IMR-90 (cell line): Measurements from ENCODE around the gene ERCC8. TPM values are rescaled to one million over a fixed set of nuclear protein-coding genes. Genes with fewer than 3 reads are reported as not detected.

Experiments used
- ATAC-seq: fragments of 200-7000 bp; cut with Tn5 transposase; 2 replicates; pipeline ENCODE4 v1.9.1; 2020; ENCODE audit warnings: low read depth, mild to moderate bottlenecking, moderate library complexity
- BruUV-seq: library from RNA; stranded (reverse); fragments of 400-500 nt; replicated peaks from 2 replicates; lab custom pipeline; 2021; lab: Mats Ljungman, UMichigan
- CTCF ChIA-PET: fragments of 300-600 bp; formaldehyde crosslinking; extraction: SDS; loops from one replicate; lab custom pipeline; 2021; ENCODE audit warnings: antibody characterized with exemption; lab: Yijun Ruan, JAX
- POLR2A ChIA-PET: fragments of 300-600 bp; sonication (Branson Sonifier 250); formaldehyde crosslinking; loops from one replicate; lab custom pipeline; 2022; ENCODE audit warnings: antibody characterized with exemption; ENCODE audit not compliant: unreplicated experiment; lab: Charles Lee
- DNase-seq: peaks from one replicate; pipeline ENCODE4 v3.0.0; 2013
- H2AFZ ChIP-seq: replicated peaks from 2 replicates; pipeline ENCODE3; 2013; ENCODE audit warnings: low read length, mild to moderate bottlenecking; ENCODE audit not compliant: poor library complexity
- H2AK5ac ChIP-seq: 2 replicates; pipeline ENCODE4 v1.6.1; 2013; ENCODE audit warnings: low read depth, low read length, inconsistent platforms
- H2AK9ac ChIP-seq: replicated peaks from 2 replicates; pipeline ENCODE3; 2013; ENCODE audit warnings: mild to moderate bottlenecking, low read depth, low read length, moderate library complexity; ENCODE audit not compliant: poor library complexity
- H2BK120ac ChIP-seq: 2 replicates; pipeline ENCODE4 v1.6.1; 2013; ENCODE audit warnings: low read depth, low read length, inconsistent platforms
- H2BK15ac ChIP-seq: 3 replicates; pipeline ENCODE4 v1.6.1; 2013; ENCODE audit warnings: low read depth, low read length, inconsistent platforms
- H2BK20ac ChIP-seq: 2 replicates; pipeline ENCODE4 v1.6.1; 2013; ENCODE audit warnings: low read depth, mild to moderate bottlenecking, inconsistent platforms, low read length, moderate library complexity
- H2BK5ac ChIP-seq: 2 replicates; pipeline ENCODE4 v1.6.1; 2013; ENCODE audit warnings: mild to moderate bottlenecking, low read depth, low read length, inconsistent platforms; ENCODE audit not compliant: poor library complexity, severe bottlenecking
- H3K14ac ChIP-seq: replicated peaks from 2 replicates; pipeline ENCODE4 v1.6.1; 2013; ENCODE audit warnings: low read depth, low read length, inconsistent platforms
- H3K18ac ChIP-seq: 2 replicates; pipeline ENCODE4 v1.6.1; 2013; ENCODE audit warnings: low read depth, low read length, control low read depth
- H3K23ac ChIP-seq: 2 replicates; pipeline ENCODE4 v1.6.1; 2013; ENCODE audit warnings: low read depth, low read length, inconsistent platforms
- H3K27ac ChIP-seq: 2 replicates; pipeline ENCODE4 v1.5.1; 2013; ENCODE audit warnings: mild to moderate bottlenecking, control low read depth, low read length; ENCODE audit not compliant: insufficient read depth
- H3K27me3 ChIP-seq: 2 replicates; pipeline ENCODE4 v1.6.1; 2013; ENCODE audit warnings: low read length; ENCODE audit not compliant: control insufficient read depth, insufficient read depth
- H3K36me3 ChIP-seq: 2 replicates; pipeline ENCODE4 v1.6.1; 2013; ENCODE audit warnings: low read length, mixed read lengths; ENCODE audit not compliant: control insufficient read depth, insufficient read depth
- H3K4ac ChIP-seq: 2 replicates; pipeline ENCODE4 v1.6.1; 2013; ENCODE audit warnings: low read depth, low read length, inconsistent platforms
- H3K4me1 ChIP-seq: 2 replicates; pipeline ENCODE4 v1.6.1; 2013; ENCODE audit warnings: low read length, mixed read lengths; ENCODE audit not compliant: control insufficient read depth, insufficient read depth
- H3K4me2 ChIP-seq: 2 replicates; pipeline ENCODE4 v1.6.1; 2013; ENCODE audit warnings: low read depth, mild to moderate bottlenecking, control low read depth, low read length, moderate library complexity
- H3K4me3 ChIP-seq: 2 replicates; pipeline ENCODE4 v1.5.1; 2013; ENCODE audit warnings: low read depth, mild to moderate bottlenecking, control low read depth, low read length, moderate library complexity; ENCODE audit not compliant: insufficient read depth
- H3K56ac ChIP-seq: 2 replicates; pipeline ENCODE4 v1.6.1; 2013; ENCODE audit warnings: low read length, inconsistent platforms; ENCODE audit not compliant: insufficient read depth; ENCODE audit errors: extremely low read depth
- H3K79me1 ChIP-seq, 2 experiments: 2 replicates each; pipeline ENCODE4 v1.6.1; 2013; ENCODE audit warnings: low read length in 2 of 2, inconsistent platforms in 1 of 2, low read depth in 1 of 2
- H3K9ac ChIP-seq: 2 replicates; pipeline ENCODE4 v1.6.1; 2013; ENCODE audit warnings: low read depth, low read length, control low read depth
- H3K9me1 ChIP-seq: 2 replicates; pipeline ENCODE4 v1.6.1; 2013; ENCODE audit warnings: low read length, inconsistent platforms; ENCODE audit not compliant: insufficient read depth
- H3K9me3 ChIP-seq: 2 replicates; pipeline ENCODE4 v1.6.1; 2013; ENCODE audit warnings: low read length; ENCODE audit not compliant: control insufficient read depth, insufficient read depth
- H4K20me1 ChIP-seq: 2 replicates; pipeline ENCODE4 v1.6.1; 2013; ENCODE audit warnings: low read length, inconsistent platforms; ENCODE audit not compliant: insufficient read depth
- H4K5ac ChIP-seq: 2 replicates; pipeline ENCODE4 v1.6.1; 2013; ENCODE audit warnings: mild to moderate bottlenecking, low read depth, low read length, control low read depth
- H4K8ac ChIP-seq, 2 experiments: 2 replicates each; pipeline ENCODE4 v1.6.1; 2013; ENCODE audit warnings: low read depth in 2 of 2, low read length in 2 of 2, control low read depth in 1 of 2, inconsistent platforms in 1 of 2
- H4K91ac ChIP-seq: 2 replicates; pipeline ENCODE4 v1.6.1; 2013; ENCODE audit warnings: low read depth, low read length, inconsistent platforms; ENCODE audit not compliant: insufficient read depth
- BHLHE40 ChIP-seq: fragments of 150-350 bp; IDR thresholded peaks from 2 replicates; pipeline ENCODE4 v1.6.1; 2016; ENCODE audit warnings: mild to moderate bottlenecking, low read depth, low read length
- ELK1 ChIP-seq: fragments of 150-350 bp; IDR thresholded peaks from 2 replicates; pipeline ENCODE4 v1.6.1; 2016; ENCODE audit warnings: low read depth, mild to moderate bottlenecking, low read length, moderate library complexity, borderline replicate concordance
- MAZ ChIP-seq: IDR thresholded peaks from 2 replicates; pipeline ENCODE4 v1.6.1; 2012; ENCODE audit warnings: low read depth, mild to moderate bottlenecking, low read length, improper control_type of control experiment, moderate library complexity, borderline replicate concordance
- MXI1 ChIP-seq: IDR thresholded peaks from 2 replicates; pipeline ENCODE4 v1.6.1; 2012; ENCODE audit warnings: low read depth, mild to moderate bottlenecking, low read length, moderate library complexity, borderline replicate concordance
- POLR2A ChIP-seq: IDR thresholded peaks from 2 replicates; pipeline ENCODE4 v1.6.1; 2012; ENCODE audit warnings: mild to moderate bottlenecking, low read depth, low read length
- RAD21 ChIP-seq: IDR thresholded peaks from 2 replicates; pipeline ENCODE4 v1.6.1; 2012; ENCODE audit warnings: low read length, improper control_type of control experiment
- RCOR1 ChIP-seq: IDR thresholded peaks from 2 replicates; pipeline ENCODE4 v1.6.1; 2012; ENCODE audit warnings: mild to moderate bottlenecking, low read length, improper control_type of control experiment; ENCODE audit not compliant: insufficient replicate concordance
- SMC3 ChIP-seq: fragments of 150-350 bp; IDR thresholded peaks from 2 replicates; pipeline ENCODE4 v1.6.1; 2016; ENCODE audit warnings: low read depth, mild to moderate bottlenecking, antibody characterized with exemption, low read length, moderate library complexity
- USF2 ChIP-seq: fragments of 150-350 bp; IDR thresholded peaks from 2 replicates; pipeline ENCODE4 v1.6.1; 2017; ENCODE audit warnings: mild to moderate bottlenecking, antibody characterized with exemption, low read length, low read depth
- WGBS, 2 experiments: methylation state at CpG; one replicate each; pipeline versions ENCODE4 v1.1.5 to v1.1.7; 2013; ENCODE audit warnings: missing lambda C conversion rate in 2 of 2; ENCODE audit not compliant: insufficient read length in 1 of 2; ENCODE audit errors: extremely low coverage in 2 of 2; 5-methylcytosine and 5-hydroxymethylcytosine counted together
- dilution Hi-C: fragments of 300-500 bp; cut with HindIII; formaldehyde crosslinking; loops from one replicate; pipeline ENCODE4 v1.14.3; 2018; ENCODE audit warnings: low sequenced_read_pairs; ENCODE audit not compliant: unreplicated experiment
- in situ Hi-C: fragments of 300-500 bp; cut with MboI; formaldehyde crosslinking; loops from 3 replicates; pipeline ENCODE4 v1.14.3; 2019; ENCODE audit warnings: low sequenced_read_pairs, inconsistent platforms, mixed read lengths
- intact Hi-C: fragments of 100-400 bp; cut with micrococcal nuclease; formaldehyde crosslinking; loops from 2 replicates; pipeline ENCODE4 v1.10.0; 2022
- polyA plus RNA-seq, 3 experiments: library from polyadenylated mRNA; depleted of rRNA; stranded (reverse); fragments of >200 nt; gene quantifications; 2 replicates each; pipeline ENCODE4 v1.2.3, GENCODE V29; 2012; ENCODE audit warnings: low replicate concordance in 1 of 3
- total RNA-seq: library from RNA; depleted of rRNA; stranded (reverse); fragments of >200 nt; gene quantifications from 2 replicates; pipeline ENCODE4 v1.2.3, GENCODE V29; 2012

The ERCC8 gene
- total and polyA plus RNA-seq, 2 of the 4 experiments (the other 2 are of a cell fraction): 12.6 to 29.2 TPM

- H2AK5ac ChIP-seq: no peak overlapping the region
- in situ Hi-C loops: no loop called here
- no peak overlapping the region for H3K23ac ChIP-seq
- no peaks in the 10 kb centered on the region for H3K9me1 ChIP-seq
- H3K79me1 ChIP-seq: no peaks in the 10 kb centered on the region
- no peaks in the 10 kb centered on the region; the same call in 1 of the 2 replicates for H3K4me1 ChIP-seq
- H2BK120ac ChIP-seq: no peak overlapping the region
- H3K14ac ChIP-seq: no peak overlapping the region
- H3K18ac ChIP-seq: no peak overlapping the region
- POLR2A ChIA-PET: no interaction called here
- no peaks in the 10 kb centered on the region for H4K20me1 ChIP-seq
- no peak for ATAC-seq
- no peak overlapping the region for H3K4ac ChIP-seq
- H3K27ac ChIP-seq: no peak overlapping the region
- CTCF ChIA-PET: no interaction called here
- H4K91ac ChIP-seq: no peak overlapping the region
- peaks cover 42% of the 10 kb centered on the region for H3K27me3 ChIP-seq
- no CpG with 5 or more reads among the region's 1 CpG for WGBS, 2 experiments
- TF ChIP-seq SMC3 (no peak), USF2 (no peak), ELK1 (no peak), MAZ (no peak), BHLHE40 (no peak), POLR2A (no peak), RCOR1 (no peak), RAD21 (no peak), MXI1 (no peak)
- intact Hi-C loops: loop anchor here (10.0 kb wide), 1 partner anchor 141 kb away; the partner anchor contains the start of gene DEPDC1B
- no peak overlapping the region for H2BK20ac ChIP-seq
- no peak overlapping the region for H2BK15ac ChIP-seq
- DNase-seq: no peak
- no peak overlapping the region for H3K56ac ChIP-seq
- H2BK5ac ChIP-seq: no peak overlapping the region
- H3K36me3 ChIP-seq: no peaks in the 10 kb centered on the region
- H3K9me3 ChIP-seq: no peaks in the 10 kb centered on the region
- H4K8ac ChIP-seq: no peak overlapping the region
- H3K9ac ChIP-seq: no peak overlapping the region
- dilution Hi-C loops: no loop called here
- no peak overlapping the region for H2AK9ac ChIP-seq
- H2AFZ ChIP-seq: no peak overlapping the region
- no peak overlapping the region for H4K5ac ChIP-seq
- H3K4me2 ChIP-seq: no peak overlapping the region
- no TSS peak for BruUV-seq
- no peak overlapping the region for H3K4me3 ChIP-seq
These were observed 98.6 kb downstream of the ERCC8 start for GRCh38 chr5:60846298-60846697.
